OCI-LY7 (cell line): ENCODE results near the gene SNTB2. TPM values are rescaled to one million over a fixed set of nuclear protein-coding genes. Genes with fewer than 3 reads are reported as not detected.

Experiments
- BruUV-seq: library from RNA; stranded (reverse); fragments of 400-500 nt; replicated peaks from 2 replicates; lab custom pipeline; 2021; lab: Mats Ljungman, UMichigan
- CTCF ChIA-PET: fragments of 300-600 bp; sonication (Branson Sonifier 250); formaldehyde crosslinking; loops from one replicate; lab custom pipeline; 2022; ENCODE audit warnings: antibody characterized with exemption; ENCODE audit not compliant: unreplicated experiment; lab: Charles Lee
- POLR2A ChIA-PET: fragments of 300-600 bp; sonication (Branson Sonifier 250); formaldehyde crosslinking; loops from one replicate; lab custom pipeline; 2022; ENCODE audit warnings: antibody characterized with exemption; lab: Charles Lee
- DNase-seq: peaks from one replicate; pipeline ENCODE4 v3.0.0-alpha.2; 2015; ENCODE audit warnings: low spot score
- H2AFZ ChIP-seq: fragments of 200-600 bp; sonication (generic), shearing (Covaris generic); 2 replicates; pipeline ENCODE4 v1.6.1; 2014; ENCODE audit warnings: mild to moderate bottlenecking, antibody characterized with exemption, low read length, moderate library complexity
- H3K27ac ChIP-seq: fragments of 200-600 bp; sonication (generic); 2 replicates; pipeline ENCODE4 v1.5.1; 2014; ENCODE audit warnings: mixed run types, low read depth, mild to moderate bottlenecking, moderate library complexity, low read length, inconsistent platforms; ENCODE audit not compliant: poor library complexity, severe bottlenecking
- H3K36me3 ChIP-seq: fragments of 200-600 bp; sonication (generic); 2 replicates; pipeline ENCODE4 v1.6.1; 2014; ENCODE audit warnings: mild to moderate bottlenecking, antibody characterized with exemption, low read length, moderate library complexity, mixed read lengths; ENCODE audit not compliant: insufficient read depth
- H3K4me1 ChIP-seq: fragments of 200-600 bp; sonication (generic); 2 replicates; pipeline ENCODE4 v1.5.1; 2014; ENCODE audit warnings: mild to moderate bottlenecking, low read length; ENCODE audit not compliant: insufficient read depth, poor library complexity, severe bottlenecking
- H3K4me2 ChIP-seq: fragments of 200-600 bp; sonication (generic); 2 replicates; pipeline ENCODE4 v1.6.1; 2014; ENCODE audit warnings: mild to moderate bottlenecking, low read length
- H3K4me3 ChIP-seq: fragments of 200-600 bp; sonication (generic); 2 replicates; pipeline ENCODE4 v1.5.1; 2014; ENCODE audit warnings: mild to moderate bottlenecking, low read depth, low read length; ENCODE audit not compliant: poor library complexity, severe bottlenecking
- H3K79me2 ChIP-seq: fragments of 200-600 bp; sonication (generic); 2 replicates; pipeline ENCODE4 v1.6.1; 2016; ENCODE audit warnings: low read depth, mild to moderate bottlenecking, low read length, moderate library complexity, mixed read lengths; ENCODE audit not compliant: insufficient read depth
- H3K9me2 ChIP-seq: fragments of 200-600 bp; sonication (generic); 2 replicates; pipeline ENCODE4 v1.6.1; 2016; ENCODE audit warnings: mild to moderate bottlenecking, low read length, mixed read lengths; ENCODE audit not compliant: insufficient read depth
- H3K9me3 ChIP-seq: fragments of 200-600 bp; sonication (generic); 2 replicates; pipeline ENCODE4 v1.6.1; 2014; ENCODE audit warnings: mild to moderate bottlenecking, mixed run types, low read length, mixed read lengths
- H4K20me1 ChIP-seq: fragments of 200-600 bp; sonication (generic); 2 replicates; pipeline ENCODE4 v1.6.1; 2014; ENCODE audit warnings: mild to moderate bottlenecking, antibody characterized with exemption, low read length, moderate library complexity, mixed read lengths; ENCODE audit not compliant: insufficient read depth
- CTCF ChIP-seq: fragments of 200-600 bp; sonication (generic); conservative IDR thresholded peaks from 2 replicates; pipeline ENCODE4 v1.5.1; 2014; ENCODE audit warnings: mild to moderate bottlenecking, antibody characterized with exemption, low read length, moderate library complexity, mixed read lengths
- EZH2phosphoT487 ChIP-seq: fragments of 200-600 bp; sonication (generic); IDR thresholded peaks from 2 replicates; pipeline ENCODE4 v1.6.1; 2018; ENCODE audit warnings: low read depth, borderline replicate concordance, mild to moderate bottlenecking, mixed run types, antibody characterized with exemption, low read length, moderate library complexity, mixed read lengths
- intact Hi-C: fragments of 100-400 bp; cut with micrococcal nuclease; formaldehyde crosslinking; loops from one replicate; pipeline ENCODE4 v1.10.0; 2022; ENCODE audit not compliant: unreplicated experiment
- total RNA-seq, 2 experiments: library from RNA; depleted of rRNA in 1 of 2; stranded (reverse); fragments of >200 nt in 1 of 2; shearing (Covaris generic) in 1 of 2; gene quantifications; 2 replicates each; pipeline ENCODE4 v1.2.3, GENCODE V29; 2014 to 2022

Gene SNTB2
- total RNA-seq, 2 experiments from 2014 or later = 21.2 to 34.1 TPM

- Histone ChIP-seq H3K36me3 (peaks cover 44% of the 10 kb centered on the region), H2AFZ (no peak overlapping the region), H3K27ac (no peak overlapping the region), H4K20me1 (no peaks in the 10 kb centered on the region), H3K79me2 (no peaks in the 10 kb centered on the region), H3K4me1 (peaks cover 5% of the 10 kb centered on the region), H3K4me2 (no peak overlapping the region), H3K9me2 (no peaks in the 10 kb centered on the region), H3K4me3 (no peak overlapping the region), H3K9me3 (no peaks in the 10 kb centered on the region)
- no peak for TF ChIP-seq EZH2phosphoT487
- TSS peak; percentile 30 for BruUV-seq
- POLR2A ChIA-PET = no interaction called here
- CTCF ChIA-PET = no interaction called here
- intact Hi-C loops = no loop called here
- no peak for DNase-seq
Measured at GRCh38 chr16:69260506-69260905, 73.5 kb downstream of the SNTB2 start.

GRCh38 chr16:69266334-69267063 lies 79.5 kb downstream of the SNTB2 start:
- ChIA-PET POLR2A (no interaction called here), CTCF (no interaction called here)
- intact Hi-C loops = no loop called here
- no peak for DNase-seq
- Histone ChIP-seq H2AFZ (no peak overlapping the region), H3K36me3 (peaks cover 50% of the 10 kb centered on the region), H3K4me3 (no peak overlapping the region), H3K9me3 (no peaks in the 10 kb centered on the region), H3K79me2 (no peaks in the 10 kb centered on the region), H3K9me2 (no peaks in the 10 kb centered on the region), H3K27ac (no peak overlapping the region), H3K4me1 (no peaks in the 10 kb centered on the region), H3K4me2 (no peak overlapping the region), H4K20me1 (no peaks in the 10 kb centered on the region)
- no TSS peak for BruUV-seq
- TF ChIP-seq EZH2phosphoT487 = no peak
- no peak for TF ChIP-seq CTCF

- no peak for DNase-seq
- ChIA-PET POLR2A (no interaction called here), CTCF (no interaction called here)
- intact Hi-C loops = no loop called here
- no peak overlapping the region for H3K4me2 ChIP-seq
- H3K4me3 ChIP-seq = no peak overlapping the region
- BruUV-seq = no TSS peak
- H3K79me2 ChIP-seq = no peaks in the 10 kb centered on the region
- H2AFZ ChIP-seq = no peak overlapping the region
- H3K9me3 ChIP-seq = no peaks in the 10 kb centered on the region
- no peaks in the 10 kb centered on the region for H3K9me2 ChIP-seq
- no peaks in the 10 kb centered on the region for H4K20me1 ChIP-seq
- H3K36me3 ChIP-seq = peaks cover 51% of the 10 kb centered on the region
- no peaks in the 10 kb centered on the region for H3K4me1 ChIP-seq
- no peak for TF ChIP-seq EZH2phosphoT487
- no peak for TF ChIP-seq CTCF
- no peak overlapping the region for H3K27ac ChIP-seq
Measured at GRCh38 chr16:69267633-69268032, 80.7 kb downstream of the SNTB2 start.
